Gastrocnemius medialis (tissue), 4 donors: ENCODE data around the gene GBX1. TPM values are rescaled to one million over a fixed set of nuclear protein-coding genes. Genes with fewer than 3 reads are reported as not detected.

ENCODE experiments used
- ATAC-seq, 2 donors: fragments of 150-250 bp; one replicate each; pipeline ENCODE4 v1.9.1; 2016
- DNase-seq, 2 donors: peaks; one replicate each; pipeline ENCODE4 v3.0.0-alpha.2; 2019
- H3K27ac ChIP-seq, 4 donors: fragments of 200-600 bp; sonication (generic); 1 replicate in 1 of 4; 2 replicates in 3 of 4; pipeline ENCODE4 v1.5.1; 2016 to 2018; ENCODE audit warnings: mild to moderate bottlenecking in 2 of 4, moderate library complexity in 1 of 4
- H3K27me3 ChIP-seq, 3 donors: fragments of 200-600 bp; sonication (generic) in 2 of 3; 1 replicate in 1 of 3; 2 replicates in 2 of 3; pipeline versions ENCODE4 v1.5.1 to v1.6.0; 2016 to 2019; ENCODE audit warnings: mild to moderate bottlenecking in 1 of 3, moderate library complexity in 1 of 3
- H3K36me3 ChIP-seq, 2 donors: fragments of 200-600 bp; sonication (generic) in 1 of 2; one replicate each; pipeline ENCODE4 v1.5.1; 2017 to 2018
- H3K4me1 ChIP-seq, 2 donors: fragments of 200-600 bp; sonication (generic) in 1 of 2; one replicate each; pipeline ENCODE4 v1.5.1; 2016 to 2017; ENCODE audit warnings: mild to moderate bottlenecking in 2 of 2
- H3K4me3 ChIP-seq, 4 donors: fragments of 200-600 bp; sonication (generic) in 3 of 4; 1 replicate in 1 of 4; 2 replicates in 3 of 4; pipeline ENCODE4 v1.5.1; 2016 to 2019; ENCODE audit warnings: mild to moderate bottlenecking in 2 of 4
- H3K9me3 ChIP-seq, 3 donors: fragments of 200-600 bp; sonication (generic) in 2 of 3; 1 replicate in 1 of 3; 2 replicates in 2 of 3; pipeline ENCODE4 v1.5.1; 2016 to 2019
- CTCF ChIP-seq, 5 experiments: fragments of 450-650 bp in 3 of 5; fragments of 200-600 bp in 2 of 5; sonication (generic) in 2 of 5; IDR thresholded peaks in 4 of 5; conservative IDR thresholded peaks in 1 of 5; 1 replicate in 4 of 5; 2 replicates in 1 of 5; pipeline ENCODE4 v1.5.1; 2016 to 2019; ENCODE audit warnings: antibody characterized with exemption in 5 of 5, mild to moderate bottlenecking in 3 of 5, moderate library complexity in 3 of 5
- POLR2A ChIP-seq, 2 donors: fragments of 450-650 bp; IDR thresholded peaks; one replicate each; pipeline ENCODE4 v1.6.1; 2017; ENCODE audit warnings: antibody characterized with exemption in 2 of 2, mild to moderate bottlenecking in 2 of 2, moderate library complexity in 2 of 2
- in situ Hi-C, 4 donors: fragments of 200-750 bp; cut with MboI; loops; one replicate each; pipeline versions ENCODE4 v1.15.0 to v1.8.0; 2017; ENCODE audit warnings: low sequenced_read_pairs in 4 of 4
- intact Hi-C: fragments of 100-400 bp; cut with DNase I; formaldehyde crosslinking; loops from one replicate; pipeline ENCODE4 v1.15.1; 2023; ENCODE audit warnings: low total_unique reads
- total RNA-seq, 4 donors: library from RNA; depleted of rRNA; stranded (reverse); fragments of >200 nt; gene quantifications; one replicate each; pipeline versions ENCODE4 v1.1.0 to v1.2.3, GENCODE V29; 2016

The GBX1 gene
- total RNA-seq, 4 donors from 2014 or later: 0.58 TPM; not detected in 3

GRCh38 chr7:151139791-151140190 is 27.7 kb downstream of the GBX1 start:
- Histone ChIP-seq H3K4me3 (no peak overlapping the region), H3K36me3 (peaks cover 0 to 9% of the 10 kb centered on the region in 2 donors), H3K27me3 (no peaks in the 10 kb centered on the region), H3K27ac (no peak overlapping the region), H3K9me3 (no peaks in the 10 kb centered on the region), H3K4me1 (no peaks in the 10 kb centered on the region)
- in situ Hi-C loops (no loop called here), intact Hi-C loops (no loop called here)
- DNase-seq (no peak), ATAC-seq (no peak)
- TF ChIP-seq POLR2A (IDR thresholded peaks at IDR 0.05) (no peak), CTCF (IDR thresholded peaks at IDR 0.05 in 4 of 5, conservative IDR thresholded peaks at IDR 0.05 in 1 of 5) (no peak)

- Histone ChIP-seq H3K4me3 (no peak overlapping the region), H3K9me3 (no peaks in the 10 kb centered on the region), H3K27me3 (no peaks in the 10 kb centered on the region), H3K27ac (no peak overlapping the region), H3K4me1 (peaks cover 0 to 3% of the 10 kb centered on the region in 2 donors), H3K36me3 (peaks cover 0 to 9% of the 10 kb centered on the region in 2 donors)
- no peak for TF ChIP-seq POLR2A (IDR thresholded peaks at IDR 0.05)
- TF ChIP-seq CTCF (IDR thresholded peaks at IDR 0.05 in 4 of 5, conservative IDR thresholded peaks at IDR 0.05 in 1 of 5): no peak
- DNase-seq (peak in 1 of 2 donors; percentile 6), ATAC-seq (no peak)
- intact Hi-C loops (no loop called here), in situ Hi-C loops (no loop called here)
These were observed 28.3 kb downstream of the GBX1 start for GRCh38 chr7:151139071-151139790.

- Histone ChIP-seq H3K4me1 (peaks cover 0 to 3% of the 10 kb centered on the region in 2 donors), H3K27ac (no peak overlapping the region), H3K9me3 (no peaks in the 10 kb centered on the region), H3K4me3 (no peak overlapping the region), H3K36me3 (peaks cover 0 to 15% of the 10 kb centered on the region in 2 donors), H3K27me3 (no peaks in the 10 kb centered on the region)
- in situ Hi-C loops: no loop called here
- TF ChIP-seq POLR2A (IDR thresholded peaks at IDR 0.05) (no peak), CTCF (IDR thresholded peaks at IDR 0.05 in 4 of 5, conservative IDR thresholded peaks at IDR 0.05 in 1 of 5) (no peak)
- ATAC-seq: no peak
- peak in 1 of 2 donors; percentile 8 for DNase-seq
- intact Hi-C loops: no loop called here
These were observed 29.2 kb downstream of the GBX1 start for GRCh38 chr7:151138153-151138851.

GRCh38 chr7:151137791-151138152 is 29.7 kb downstream of the GBX1 start:
- Histone ChIP-seq H3K4me1 (peaks cover 0 to 3% of the 10 kb centered on the region in 2 donors), H3K36me3 (peaks cover 0 to 20% of the 10 kb centered on the region in 2 donors), H3K27me3 (no peaks in the 10 kb centered on the region), H3K9me3 (no peaks in the 10 kb centered on the region), H3K4me3 (no peak overlapping the region), H3K27ac (no peak overlapping the region)
- in situ Hi-C loops: no loop called here
- intact Hi-C loops: no loop called here
- ATAC-seq (no peak), DNase-seq (peak in 1 of 2 donors; percentile 4)
- TF ChIP-seq CTCF (IDR thresholded peaks at IDR 0.05 in 4 of 5, conservative IDR thresholded peaks at IDR 0.05 in 1 of 5): no peak
- no peak for TF ChIP-seq POLR2A (IDR thresholded peaks at IDR 0.05)
